Uterus (tissue), 2 donors: ENCODE measurements around the gene HOXD12.

Experiments
- CTCF ChIP-seq, 4 experiments: fragments of 200-600 bp in 2 of 4; fragments of 450-650 bp in 2 of 4; sonication (generic) in 2 of 4; IDR thresholded peaks; one replicate each; pipeline ENCODE4 v1.5.1; 2016 to 2019; ENCODE audit warnings: antibody characterized with exemption in 4 of 4, mild to moderate bottlenecking in 2 of 4, moderate library complexity in 1 of 4
- POLR2A ChIP-seq, 2 donors: fragments of 450-650 bp; IDR thresholded peaks; one replicate each; pipeline ENCODE4 v1.6.1; 2016; ENCODE audit warnings: antibody characterized with exemption in 2 of 2, mild to moderate bottlenecking in 1 of 2, moderate library complexity in 1 of 2

GRCh38 chr2:176118601-176119339 is 19.2 kb downstream of the HOXD12 start:
- peak; percentile 66 to 76 (median 71) for TF ChIP-seq CTCF (IDR thresholded peaks at IDR 0.05)
- TF ChIP-seq POLR2A (IDR thresholded peaks at IDR 0.05): peak; percentile 46 to 66
